HepG2 (cell line): ENCODE measurements around the gene PEF1. TPM values are rescaled to one million over a fixed set of nuclear protein-coding genes. Genes with fewer than 3 reads are reported as not detected.

ENCODE experiments used
- CAMTA2 ChIP-seq: sonication (generic); formaldehyde crosslinking; IDR thresholded peaks from 2 replicates; pipeline ENCODE4 v1.4.0; 2020; ENCODE audit warnings: mild to moderate bottlenecking, missing genetic modification reagents, borderline replicate concordance
- KLF13 ChIP-seq: sonication (generic); formaldehyde crosslinking; IDR thresholded peaks from 2 replicates; pipeline ENCODE4 v1.4.0; 2020; ENCODE audit warnings: mild to moderate bottlenecking, missing genetic modification reagents
- MAZ ChIP-seq, 2 experiments: sonication (generic) in 1 of 2; formaldehyde crosslinking in 1 of 2; IDR thresholded peaks; 2 replicates each; pipeline versions ENCODE4 v1.5.0 to v1.6.1; 2012 to 2020; ENCODE audit warnings: low read depth in 2 of 2, mild to moderate bottlenecking in 2 of 2, borderline replicate concordance in 1 of 2, improper control_type of control experiment in 1 of 2, low read length in 1 of 2, missing genetic modification reagents in 1 of 2, moderate library complexity in 1 of 2
- MZF1 ChIP-seq: sonication (generic); formaldehyde crosslinking; IDR thresholded peaks from 2 replicates; pipeline ENCODE4 v1.8.1; 2023; ENCODE audit warnings: mild to moderate bottlenecking, missing genetic modification reagents, borderline replicate concordance
- NFE2 ChIP-seq: sonication (generic); formaldehyde crosslinking; IDR thresholded peaks from 2 replicates; pipeline ENCODE4 v1.4.0; 2020; ENCODE audit warnings: missing genetic modification reagents
- PRMT3 ChIP-seq: sonication (generic); formaldehyde crosslinking; IDR thresholded peaks from 2 replicates; pipeline ENCODE4 v1.8.1; 2022; ENCODE audit warnings: low read depth, mild to moderate bottlenecking, moderate library complexity, missing genetic modification reagents, borderline replicate concordance
- RCOR2 ChIP-seq: IDR thresholded peaks from 2 replicates; pipeline ENCODE4 v1.6.1; 2016; ENCODE audit warnings: missing biosample characterization, missing genetic modification reagents
- REPIN1 ChIP-seq: sonication (generic); formaldehyde crosslinking; IDR thresholded peaks from 2 replicates; pipeline ENCODE4 v1.8.0; 2022; ENCODE audit warnings: missing genetic modification reagents, low read depth, mild to moderate bottlenecking, borderline replicate concordance
- SIN3B ChIP-seq: fragments of 150-350 bp; IDR thresholded peaks from 2 replicates; pipeline ENCODE4 v1.6.1; 2014; ENCODE audit warnings: low read length
- SMAD1 ChIP-seq: sonication (generic); formaldehyde crosslinking; IDR thresholded peaks from 2 replicates; pipeline ENCODE4 v1.4.0; 2020; ENCODE audit warnings: missing genetic modification reagents, low read depth, mild to moderate bottlenecking, borderline replicate concordance
- ZFX ChIP-seq: sonication (generic); formaldehyde crosslinking; IDR thresholded peaks from 2 replicates; pipeline ENCODE4 v1.4.0; 2020; ENCODE audit warnings: mild to moderate bottlenecking, low read depth, missing genetic modification reagents, moderate library complexity
- ZNF383 ChIP-seq: sonication (generic); formaldehyde crosslinking; IDR thresholded peaks from 2 replicates; pipeline ENCODE4 v1.4.0; 2020; ENCODE audit warnings: missing genetic modification reagents, mild to moderate bottlenecking, borderline replicate concordance
- ZNF775 ChIP-seq: sonication (generic); formaldehyde crosslinking; IDR thresholded peaks from 2 replicates; pipeline ENCODE4 v1.4.0; 2020; ENCODE audit warnings: missing genetic modification reagents, mild to moderate bottlenecking, moderate library complexity, borderline replicate concordance
- ZSCAN12 ChIP-seq: sonication (generic); formaldehyde crosslinking; IDR thresholded peaks from 2 replicates; pipeline ENCODE4 v1.9.0; 2021; ENCODE audit warnings: mild to moderate bottlenecking, missing genetic modification reagents
- polyA plus RNA-seq, 8 experiments: library from polyadenylated mRNA; depleted of rRNA in 3 of 8; stranded (reverse) in 7 of 8; unstranded in 1 of 8; fragments of >200 nt; fragmentation: Illumina TruSeq in 4 of 8; extraction: Trizol in 4 of 8; gene quantifications; 2 replicates each; pipeline versions ENCODE4 v1.2.1 to v1.2.3, GENCODE V29; 2011 to 2016; ENCODE audit warnings: low read depth in 4 of 8, missing spikeins in 1 of 8, mixed read lengths in 1 of 8; ENCODE audit not compliant: insufficient read depth in 1 of 8
- total RNA-seq, 5 experiments: library from RNA; depleted of rRNA; stranded (reverse); fragments of >200 nt; fragmentation: Illumina TruSeq; extraction: Trizol; gene quantifications; 2 replicates each; pipeline ENCODE4 v1.2.3, GENCODE V29; 2016; ENCODE audit warnings: low read depth in 1 of 5
- TF ChIP-seq, protein P1 (sequence below): sonication (generic); formaldehyde crosslinking; IDR thresholded peaks from 2 replicates; pipeline ENCODE4 v1.5.0; 2020; ENCODE audit warnings: mild to moderate bottlenecking, missing genetic modification reagents, moderate library complexity
- TF ChIP-seq, protein P2 (sequence below): IDR thresholded peaks from 2 replicates; pipeline ENCODE4 v1.6.1; 2016
- TF ChIP-seq, protein P3 (sequence below): sonication (generic); formaldehyde crosslinking; IDR thresholded peaks from 2 replicates; pipeline ENCODE4 v1.5.1; 2020; ENCODE audit warnings: missing genetic modification reagents, mild to moderate bottlenecking, borderline replicate concordance
- TF ChIP-seq, protein P4 (sequence below): IDR thresholded peaks from 2 replicates; pipeline ENCODE4 v1.6.1; 2016; ENCODE audit warnings: low read depth

The PEF1 gene
- total and polyA plus RNA-seq, 2 of the 13 experiments (the other 11 are each of a cell fraction or from before 2014, with no cell fraction given): 57.1 to 57.8 TPM

DNA sequence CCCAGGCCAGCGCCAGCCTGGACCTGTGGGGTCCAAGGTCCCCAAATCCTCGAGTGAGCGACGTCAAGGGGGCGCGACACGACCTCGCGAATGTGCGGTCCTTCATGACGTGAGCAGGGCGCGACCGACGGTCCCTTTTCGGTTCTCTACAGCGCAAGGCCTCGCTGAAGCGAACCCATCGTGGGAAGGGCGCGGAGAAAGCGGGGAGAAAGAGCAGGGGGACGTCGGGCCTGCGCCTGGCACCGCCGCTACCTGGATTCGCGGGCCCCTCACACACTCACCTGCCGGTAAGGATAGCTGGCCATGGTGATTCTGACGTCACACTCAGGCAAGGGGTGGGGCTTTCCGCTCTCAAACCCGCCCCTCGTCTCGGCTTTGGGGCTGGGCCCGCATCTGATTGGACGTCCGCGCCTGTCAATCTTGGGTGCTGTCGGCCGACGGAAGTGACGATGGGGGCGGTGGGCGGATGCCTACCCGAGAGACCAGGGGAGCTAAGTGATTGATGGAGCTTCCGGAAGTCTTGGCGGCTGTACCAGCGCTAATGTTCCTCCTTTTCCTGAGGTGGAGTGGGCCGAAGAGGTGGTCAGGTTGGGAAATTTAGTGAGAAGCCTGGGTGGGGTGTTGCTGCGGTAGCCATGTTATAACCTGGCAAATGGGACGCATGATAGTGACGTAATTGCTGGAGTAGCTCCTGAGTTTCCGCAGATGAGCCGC, at the start of gene PEF1 (continued):
- 0 out of 2 replicates have a peak, but pooled peaks have one; percentile 48 for TF ChIP-seq RCOR2 (CRISPR knock-in tag)
- TF ChIP-seq, protein P1, sequence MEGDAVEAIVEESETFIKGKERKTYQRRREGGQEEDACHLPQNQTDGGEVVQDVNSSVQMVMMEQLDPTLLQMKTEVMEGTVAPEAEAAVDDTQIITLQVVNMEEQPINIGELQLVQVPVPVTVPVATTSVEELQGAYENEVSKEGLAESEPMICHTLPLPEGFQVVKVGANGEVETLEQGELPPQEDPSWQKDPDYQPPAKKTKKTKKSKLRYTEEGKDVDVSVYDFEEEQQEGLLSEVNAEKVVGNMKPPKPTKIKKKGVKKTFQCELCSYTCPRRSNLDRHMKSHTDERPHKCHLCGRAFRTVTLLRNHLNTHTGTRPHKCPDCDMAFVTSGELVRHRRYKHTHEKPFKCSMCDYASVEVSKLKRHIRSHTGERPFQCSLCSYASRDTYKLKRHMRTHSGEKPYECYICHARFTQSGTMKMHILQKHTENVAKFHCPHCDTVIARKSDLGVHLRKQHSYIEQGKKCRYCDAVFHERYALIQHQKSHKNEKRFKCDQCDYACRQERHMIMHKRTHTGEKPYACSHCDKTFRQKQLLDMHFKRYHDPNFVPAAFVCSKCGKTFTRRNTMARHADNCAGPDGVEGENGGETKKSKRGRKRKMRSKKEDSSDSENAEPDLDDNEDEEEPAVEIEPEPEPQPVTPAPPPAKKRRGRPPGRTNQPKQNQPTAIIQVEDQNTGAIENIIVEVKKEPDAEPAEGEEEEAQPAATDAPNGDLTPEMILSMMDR (CRISPR knock-in tag): peak; percentile 2; the same call in 1 of the 2 replicates
- TF ChIP-seq, protein P2, sequence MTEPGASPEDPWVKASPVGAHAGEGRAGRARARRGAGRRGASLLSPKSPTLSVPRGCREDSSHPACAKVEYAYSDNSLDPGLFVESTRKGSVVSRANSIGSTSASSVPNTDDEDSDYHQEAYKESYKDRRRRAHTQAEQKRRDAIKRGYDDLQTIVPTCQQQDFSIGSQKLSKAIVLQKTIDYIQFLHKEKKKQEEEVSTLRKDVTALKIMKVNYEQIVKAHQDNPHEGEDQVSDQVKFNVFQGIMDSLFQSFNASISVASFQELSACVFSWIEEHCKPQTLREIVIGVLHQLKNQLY (CRISPR knock-in tag): peak; percentile 59; the same call in 1 of the 2 replicates
- 0 out of 2 replicates have a peak, but pooled peaks have one; percentile 42 for TF ChIP-seq REPIN1 (CRISPR knock-in tag)
- TF ChIP-seq PRMT3 (CRISPR knock-in tag): no peak
- no peak for TF ChIP-seq ZNF775 (CRISPR knock-in tag)
- peak; percentile 78; the same call in 1 of the 2 replicates for TF ChIP-seq ZSCAN12 (CRISPR knock-in tag)
- TF ChIP-seq KLF13 (CRISPR knock-in tag): no peak
- 0 out of 2 replicates have a peak, but pooled peaks have one; percentile 2 for TF ChIP-seq NFE2 (CRISPR knock-in tag)
- peak; percentile 92 for TF ChIP-seq ZFX (CRISPR knock-in tag)
- peak; percentile 49; the same call in 1 of the 2 replicates for TF ChIP-seq MAZ (IDR thresholded peaks at IDR 0.05; ENCODE audit: borderline replicate concordance, low read depth, low read length)
- TF ChIP-seq MAZ (CRISPR knock-in tag; IDR thresholded peaks at IDR 0.05; ENCODE audit: low read depth): peak; percentile 55; the same call in 1 of the 2 replicates
- no peak for TF ChIP-seq MZF1
- TF ChIP-seq SIN3B: peak; percentile 71; the same call in 1 of the 2 replicates
- TF ChIP-seq, protein P3, sequence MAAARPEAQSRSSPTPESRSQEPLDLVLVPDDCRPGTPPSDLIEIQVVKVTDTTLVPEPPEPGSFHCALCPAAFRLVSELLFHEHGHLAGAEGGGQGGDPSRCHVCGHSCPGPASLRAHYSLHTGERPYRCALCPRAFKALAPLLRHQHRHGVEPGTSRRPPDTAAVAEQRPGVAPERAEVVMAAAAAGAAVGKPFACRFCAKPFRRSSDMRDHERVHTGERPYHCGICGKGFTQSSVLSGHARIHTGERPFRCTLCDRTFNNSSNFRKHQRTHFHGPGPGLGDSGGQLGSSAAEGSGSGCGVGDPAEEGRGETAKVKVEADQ (CRISPR knock-in tag): peak; percentile 81; the same call in 1 of the 2 replicates
- TF ChIP-seq CAMTA2 (CRISPR knock-in tag): no peak
- TF ChIP-seq, protein P4, sequence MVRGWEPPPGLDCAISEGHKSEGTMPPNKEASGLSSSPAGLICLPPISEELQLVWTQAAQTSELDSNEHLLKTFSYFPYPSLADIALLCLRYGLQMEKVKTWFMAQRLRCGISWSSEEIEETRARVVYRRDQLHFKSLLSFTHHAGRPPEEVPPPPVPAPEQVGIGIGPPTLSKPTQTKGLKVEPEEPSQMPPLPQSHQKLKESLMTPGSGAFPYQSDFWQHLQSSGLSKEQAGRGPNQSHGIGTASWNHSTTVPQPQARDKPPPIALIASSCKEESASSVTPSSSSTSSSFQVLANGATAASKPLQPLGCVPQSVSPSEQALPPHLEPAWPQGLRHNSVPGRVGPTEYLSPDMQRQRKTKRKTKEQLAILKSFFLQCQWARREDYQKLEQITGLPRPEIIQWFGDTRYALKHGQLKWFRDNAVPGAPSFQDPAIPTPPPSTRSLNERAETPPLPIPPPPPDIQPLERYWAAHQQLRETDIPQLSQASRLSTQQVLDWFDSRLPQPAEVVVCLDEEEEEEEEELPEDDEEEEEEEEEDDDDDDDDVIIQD (CRISPR knock-in tag): no peak
- no peak; the same call in 1 of the 2 replicates for TF ChIP-seq SMAD1
- 0 out of 2 replicates have a peak, but pooled peaks have one; percentile 20 for TF ChIP-seq ZNF383 (CRISPR knock-in tag)
